ENCODE results near the gene RMRP. TPM values are rescaled to one million over a fixed set of nuclear protein-coding genes. Genes with fewer than 3 reads are reported as not detected.
"Not testable (repeated sequence)": the region's sequence is repeated elsewhere in the genome, so short reads cannot be mapped to it uniquely, and the experiment has no call there.

The RMRP gene
- total and polyA plus RNA-seq, 2 experiments from 2014 or later: 15.3 to 8,626 TPM

- not testable (repeated sequence) for ATAC-seq, H3K4me3 Mint-ChIP-seq
Measured at GRCh38 chr9:35637427-35637955, 20.3 kb downstream of the RMRP start.

GRCh38 chr9:35636877-35637246, 21.0 kb downstream of the RMRP start:
- H3K79me2 ChIP-seq (replicated peaks; ENCODE audit: insufficient read depth); H3K27me3 Mint-ChIP-seq (ENCODE audit: insufficient read depth, low read depth, poor library complexity); H3K4me3 Mint-ChIP-seq; H3K4me1 ChIP-seq (ENCODE audit: insufficient read depth); H2AFZ ChIP-seq; H3K4me3 ChIP-seq; H3K36me3 Mint-ChIP-seq (ENCODE audit: low read depth); H3K27ac Mint-ChIP-seq; H4K20me1 ChIP-seq (replicated peaks; ENCODE audit: insufficient read depth); H3K4me2 ChIP-seq; H3K36me3 ChIP-seq (ENCODE audit: insufficient read depth); H3K9me2 ChIP-seq (ENCODE audit: insufficient read depth); DNase-seq (ENCODE audit: low spot score); H3F3A ChIP-seq (replicated peaks; ENCODE audit: low read depth); H3K9me3 Mint-ChIP-seq; H3K4me1 Mint-ChIP-seq; H3K27me3 ChIP-seq (ENCODE audit: insufficient read depth); H3K27ac ChIP-seq (ENCODE audit: low read depth); ATAC-seq: not testable (repeated sequence)

More at GRCh38 chr9:35637427-35637955, 20.3 kb downstream of the RMRP start:
- not testable (repeated sequence) for H3K36me3 ChIP-seq (ENCODE audit: insufficient read depth); H3K79me2 ChIP-seq (replicated peaks; ENCODE audit: insufficient read depth); H2AFZ ChIP-seq; H4K20me1 ChIP-seq (replicated peaks; ENCODE audit: insufficient read depth); H3K27ac ChIP-seq (ENCODE audit: low read depth); H3K4me1 ChIP-seq (ENCODE audit: insufficient read depth); H3K27me3 Mint-ChIP-seq (ENCODE audit: insufficient read depth, low read depth, poor library complexity); DNase-seq (ENCODE audit: low spot score); H3K4me2 ChIP-seq; H3K9me3 Mint-ChIP-seq; H3K4me3 ChIP-seq; H3F3A ChIP-seq (replicated peaks; ENCODE audit: low read depth); H3K27me3 ChIP-seq (ENCODE audit: insufficient read depth); H3K4me1 Mint-ChIP-seq; H3K9me2 ChIP-seq (ENCODE audit: insufficient read depth); H3K27ac Mint-ChIP-seq; H3K36me3 Mint-ChIP-seq (ENCODE audit: low read depth)

- no peaks in the 10 kb centered on the region for H3K4me1 ChIP-seq (ENCODE audit: insufficient read depth)
- H3K4me3 ChIP-seq: no peak overlapping the region
- Mint-ChIP-seq H3K27ac (no peak overlapping the region), H3K4me1 (no peaks in the 10 kb centered on the region), H3K9me3 (peaks cover 8% of the 10 kb centered on the region; the same call in 2 of the 3 replicates), H3K36me3 (ENCODE audit: low read depth) (peaks cover 10% of the 10 kb centered on the region), H3K27me3 (ENCODE audit: insufficient read depth, low read depth, poor library complexity) (peaks cover 6% of the 10 kb centered on the region), H3K4me3 (no peak overlapping the region)
- H3K27ac ChIP-seq (ENCODE audit: low read depth): no peak overlapping the region
- H3K79me2 ChIP-seq (replicated peaks; ENCODE audit: insufficient read depth): no peaks in the 10 kb centered on the region
- no peaks in the 10 kb centered on the region for H3K9me2 ChIP-seq (ENCODE audit: insufficient read depth)
- no peak overlapping the region for H2AFZ ChIP-seq
- H4K20me1 ChIP-seq (replicated peaks; ENCODE audit: insufficient read depth): no peaks in the 10 kb centered on the region
- no peaks in the 10 kb centered on the region for H3K27me3 ChIP-seq (ENCODE audit: insufficient read depth)
- DNase-seq (ENCODE audit: low spot score): no peak
- no peaks in the 10 kb centered on the region for H3F3A ChIP-seq (replicated peaks; ENCODE audit: low read depth)
- no peak overlapping the region for H3K4me2 ChIP-seq
- no peak for ATAC-seq
- no peaks in the 10 kb centered on the region for H3K36me3 ChIP-seq (ENCODE audit: insufficient read depth)
- no peak for TF ChIP-seq ZNF114 (CRISPR knock-in tag; IDR thresholded peaks at IDR 0.05)
- no peak for TF ChIP-seq STAT1 (IDR thresholded peaks at IDR 0.05; ENCODE audit: unreplicated experiment)
- TF ChIP-seq NANOG (IDR thresholded peaks at IDR 0.05; ENCODE audit: borderline replicate concordance): no peak
- no peak for TF ChIP-seq ZNF462 (CRISPR knock-in tag; IDR thresholded peaks at IDR 0.05)
- TF ChIP-seq EZH2 (IDR thresholded peaks at IDR 0.05; ENCODE audit: low read depth, unreplicated experiment): no peak
- TF ChIP-seq JUNB (IDR thresholded peaks at IDR 0.05; ENCODE audit: unreplicated experiment): no peak
- TF ChIP-seq CTCF (conservative IDR thresholded peaks at IDR 0.05; ENCODE audit: low read depth in 2 of 2): no peak
Measured at GRCh38 chr9:35636135-35636876, 21.5 kb downstream of the RMRP start.
